ENCODE data around the gene SYTL3. TPM values are rescaled to one million over a fixed set of nuclear protein-coding genes. Genes with fewer than 3 reads are reported as not detected.
"Not testable (repeated sequence)": the region's sequence is repeated elsewhere in the genome, so short reads cannot be mapped to it uniquely, and the experiment has no call there.

SYTL3 gene
- polyA plus RNA-seq, 1 donor (not counting 4 experiments of a cell fraction or from before 2014, with no cell fraction given), result 1.4 TPM

DNA sequence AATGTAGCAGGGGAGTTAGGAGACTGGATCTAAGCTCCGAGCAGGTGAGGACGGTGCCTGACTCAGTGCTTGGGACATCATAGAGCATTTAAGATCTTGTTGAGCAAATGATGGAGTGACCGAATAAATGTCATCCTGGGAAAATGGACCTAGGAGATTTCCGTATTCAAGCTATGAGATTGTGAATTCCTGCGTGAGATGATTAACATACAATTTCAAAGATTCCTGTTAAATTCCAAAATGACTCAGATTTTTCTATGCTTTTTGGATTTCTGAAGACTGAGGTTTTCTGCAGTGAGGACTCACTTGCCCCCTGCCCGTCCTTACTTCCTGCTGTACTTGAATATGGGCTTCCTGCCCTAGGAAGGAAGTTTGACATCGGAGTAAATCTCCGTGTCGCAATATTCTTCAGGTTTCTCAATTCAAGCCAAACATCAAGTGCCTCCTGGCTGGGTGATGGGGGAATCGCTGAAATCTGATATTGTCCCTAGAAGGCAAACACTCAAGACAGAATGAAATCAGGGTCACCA lies 5.2 kb downstream of the SYTL3 start:
- H3K9ac ChIP-seq (ENCODE audit: control insufficient read depth, extremely low read depth, insufficient read depth, low read length), result no peak overlapping the region
- dilution Hi-C loops (cut with MboI; ENCODE audit: extremely low pct_ligation_motif_present, low sequenced_read_pairs), result no loop called here

DNA sequence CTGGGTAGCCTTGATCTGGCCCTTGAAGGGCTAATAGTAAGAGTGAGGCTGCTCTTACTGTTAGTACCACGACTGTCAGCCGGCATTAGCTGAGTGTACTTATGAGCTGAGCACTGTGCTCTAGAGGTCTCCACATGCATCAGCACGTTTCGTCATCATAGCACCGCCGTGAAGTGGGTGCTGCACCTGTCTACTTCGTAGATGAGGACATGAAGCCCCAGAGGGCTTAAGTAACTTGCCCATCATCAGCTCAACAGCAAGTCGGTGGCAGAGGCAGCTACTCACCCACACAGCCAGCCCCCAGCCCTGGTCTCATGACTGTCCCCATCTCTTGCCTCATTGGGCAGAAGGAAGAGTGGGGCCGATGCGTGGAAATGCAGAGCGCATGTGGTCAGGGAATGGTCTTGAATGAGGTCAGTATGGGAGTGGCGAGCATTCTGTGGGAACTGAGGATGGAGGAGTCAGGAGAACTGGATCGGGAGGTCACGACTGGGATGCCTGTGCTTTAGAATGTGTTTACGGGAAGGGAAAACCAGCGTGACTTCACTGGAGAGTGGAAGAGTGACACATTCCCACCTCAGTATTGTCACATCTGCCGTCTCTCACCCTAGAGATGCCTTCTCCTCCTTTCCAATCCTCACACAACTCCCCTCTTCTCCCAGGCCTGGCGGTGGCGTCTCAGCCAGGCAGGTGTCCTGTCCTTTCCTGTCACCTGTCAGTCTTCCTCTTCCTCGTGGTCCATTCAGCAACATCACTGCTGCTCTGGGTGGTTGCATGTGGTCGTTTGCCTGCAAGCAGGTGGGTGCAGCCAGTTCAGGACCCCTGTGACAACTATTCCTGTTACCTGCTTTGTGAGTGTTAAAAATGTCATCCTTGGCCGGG lies 6.0 kb downstream of the SYTL3 start:
- Histone ChIP-seq H3K79me2 (ENCODE audit: control insufficient read depth, insufficient read depth, low read length) (no peaks in the 10 kb centered on the region), H3K4me1 (ENCODE audit: control insufficient read depth, extremely low read depth, insufficient read depth, low read length) (peaks cover 3% of the 10 kb centered on the region), H4K20me1 (ENCODE audit: control insufficient read depth, extremely low read depth, insufficient read depth, low read length) (no peaks in the 10 kb centered on the region), H3K4me3 (ENCODE audit: control insufficient read depth in 2 of 3, extremely low read depth in 1 of 3, insufficient read depth in 2 of 3, low read depth in 1 of 3, low read length in 3 of 3) (no peak overlapping the region), H3K36me3 (ENCODE audit: control insufficient read depth in 2 of 2, extremely low read depth in 1 of 2, insufficient read depth in 2 of 2, low read length in 2 of 2) (no peaks in the 10 kb centered on the region), H3K9ac (ENCODE audit: control insufficient read depth, extremely low read depth, insufficient read depth, low read length) (no peak overlapping the region), H3K9me1 (ENCODE audit: control insufficient read depth, extremely low read depth, insufficient read depth, low read length) (no peaks in the 10 kb centered on the region), H3K9me3 (ENCODE audit: control insufficient read depth, low read depth, low read length) (no peaks in the 10 kb centered on the region), H3K27me3 (ENCODE audit: control insufficient read depth, extremely low read depth, insufficient read depth, low read length) (no peaks in the 10 kb centered on the region), H3K27ac (ENCODE audit: control insufficient read depth, insufficient read depth, low read length) (no peak overlapping the region), H3K4me2 (ENCODE audit: control insufficient read depth, extremely low read depth, insufficient read depth, low read depth, low read length) (no peak overlapping the region), H2AFZ (ENCODE audit: control insufficient read depth, low read length) (no peak overlapping the region)
- FAIRE-seq, result no peak
- dilution Hi-C loops (cut with MboI; ENCODE audit: extremely low pct_ligation_motif_present, low sequenced_read_pairs), result no loop called here
- no peak for DNase-seq (ENCODE audit: low read depth, low spot score)
- TF ChIP-seq EZH2 (IDR thresholded peaks at IDR 0.05; ENCODE audit: low read length), result no peak
- TF ChIP-seq, protein P1, sequence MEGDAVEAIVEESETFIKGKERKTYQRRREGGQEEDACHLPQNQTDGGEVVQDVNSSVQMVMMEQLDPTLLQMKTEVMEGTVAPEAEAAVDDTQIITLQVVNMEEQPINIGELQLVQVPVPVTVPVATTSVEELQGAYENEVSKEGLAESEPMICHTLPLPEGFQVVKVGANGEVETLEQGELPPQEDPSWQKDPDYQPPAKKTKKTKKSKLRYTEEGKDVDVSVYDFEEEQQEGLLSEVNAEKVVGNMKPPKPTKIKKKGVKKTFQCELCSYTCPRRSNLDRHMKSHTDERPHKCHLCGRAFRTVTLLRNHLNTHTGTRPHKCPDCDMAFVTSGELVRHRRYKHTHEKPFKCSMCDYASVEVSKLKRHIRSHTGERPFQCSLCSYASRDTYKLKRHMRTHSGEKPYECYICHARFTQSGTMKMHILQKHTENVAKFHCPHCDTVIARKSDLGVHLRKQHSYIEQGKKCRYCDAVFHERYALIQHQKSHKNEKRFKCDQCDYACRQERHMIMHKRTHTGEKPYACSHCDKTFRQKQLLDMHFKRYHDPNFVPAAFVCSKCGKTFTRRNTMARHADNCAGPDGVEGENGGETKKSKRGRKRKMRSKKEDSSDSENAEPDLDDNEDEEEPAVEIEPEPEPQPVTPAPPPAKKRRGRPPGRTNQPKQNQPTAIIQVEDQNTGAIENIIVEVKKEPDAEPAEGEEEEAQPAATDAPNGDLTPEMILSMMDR (optimal IDR thresholded peaks at IDR 0.05 in 1 of 3, IDR thresholded peaks at IDR 0.05 in 1 of 3, conservative IDR thresholded peaks at IDR 0.05 in 1 of 3; ENCODE audit: extremely low read depth in 1 of 3, insufficient read depth in 2 of 3, low read length in 3 of 3), result no peak

More for the DNA sequence above, 5.2 kb downstream of the SYTL3 start:
- H3K27me3 ChIP-seq (ENCODE audit: control insufficient read depth, extremely low read depth, insufficient read depth, low read length), result no peaks in the 10 kb centered on the region
- no peak overlapping the region for H2AFZ ChIP-seq (ENCODE audit: control insufficient read depth, low read length)
- DNase-seq (ENCODE audit: low read depth, low spot score), result no peak
- FAIRE-seq, result no peak
- H3K9me1 ChIP-seq (ENCODE audit: control insufficient read depth, extremely low read depth, insufficient read depth, low read length), result no peaks in the 10 kb centered on the region
- no peaks in the 10 kb centered on the region for H3K79me2 ChIP-seq (ENCODE audit: control insufficient read depth, insufficient read depth, low read length)
- H3K4me2 ChIP-seq (ENCODE audit: control insufficient read depth, extremely low read depth, insufficient read depth, low read depth, low read length), result no peak overlapping the region
- no peak overlapping the region for H3K4me3 ChIP-seq (ENCODE audit: control insufficient read depth in 2 of 3, extremely low read depth in 1 of 3, insufficient read depth in 2 of 3, low read depth in 1 of 3, low read length in 3 of 3)
- H3K4me1 ChIP-seq (ENCODE audit: control insufficient read depth, extremely low read depth, insufficient read depth, low read length), result no peaks in the 10 kb centered on the region
- H4K20me1 ChIP-seq (ENCODE audit: control insufficient read depth, extremely low read depth, insufficient read depth, low read length), result no peaks in the 10 kb centered on the region
- H3K27ac ChIP-seq (ENCODE audit: control insufficient read depth, insufficient read depth, low read length), result no peak overlapping the region
- no peaks in the 10 kb centered on the region for H3K36me3 ChIP-seq (ENCODE audit: control insufficient read depth in 2 of 2, extremely low read depth in 1 of 2, insufficient read depth in 2 of 2, low read length in 2 of 2)
- TF ChIP-seq EZH2 (IDR thresholded peaks at IDR 0.05; ENCODE audit: low read length), result no peak
- TF ChIP-seq, protein P1 (optimal IDR thresholded peaks at IDR 0.05 in 1 of 3, IDR thresholded peaks at IDR 0.05 in 1 of 3, conservative IDR thresholded peaks at IDR 0.05 in 1 of 3; ENCODE audit: extremely low read depth in 1 of 3, insufficient read depth in 2 of 3, low read length in 3 of 3), result no peak
- H3K9me3 ChIP-seq (ENCODE audit: control insufficient read depth, low read depth, low read length), result no peaks in the 10 kb centered on the region

DNA sequence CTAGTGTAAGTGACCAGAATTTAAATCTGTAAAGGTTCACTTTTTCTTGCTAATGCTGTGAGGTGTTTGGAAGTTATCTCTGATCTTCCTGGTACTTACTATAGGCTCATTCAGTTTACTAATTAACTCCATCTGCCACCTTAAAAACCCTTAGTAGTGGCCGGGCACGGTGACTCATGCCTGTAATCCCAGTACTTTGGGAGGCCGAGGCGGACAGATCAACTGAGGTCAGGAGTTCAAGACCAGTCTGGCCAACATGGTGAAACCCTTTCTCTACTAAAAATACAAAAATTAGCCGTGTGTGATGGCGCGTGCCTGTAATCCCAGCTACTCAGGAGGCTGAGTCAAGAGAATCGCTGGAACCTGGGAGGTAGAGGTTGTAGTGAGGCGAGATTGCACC lies 7.1 kb downstream of the SYTL3 start:
- dilution Hi-C loops (cut with MboI; ENCODE audit: extremely low pct_ligation_motif_present, low sequenced_read_pairs); DNase-seq (ENCODE audit: low read depth, low spot score); H3K9me1 ChIP-seq (ENCODE audit: control insufficient read depth, extremely low read depth, insufficient read depth, low read length); H3K9ac ChIP-seq (ENCODE audit: control insufficient read depth, extremely low read depth, insufficient read depth, low read length); H3K4me3 ChIP-seq (ENCODE audit: control insufficient read depth in 2 of 3, extremely low read depth in 1 of 3, insufficient read depth in 2 of 3, low read depth in 1 of 3, low read length in 3 of 3); H2AFZ ChIP-seq (ENCODE audit: control insufficient read depth, low read length); FAIRE-seq; H3K27ac ChIP-seq (ENCODE audit: control insufficient read depth, insufficient read depth, low read length); H3K36me3 ChIP-seq (ENCODE audit: control insufficient read depth in 2 of 2, extremely low read depth in 1 of 2, insufficient read depth in 2 of 2, low read length in 2 of 2); H3K9me3 ChIP-seq (ENCODE audit: control insufficient read depth, low read depth, low read length); H3K79me2 ChIP-seq (ENCODE audit: control insufficient read depth, insufficient read depth, low read length); H3K4me1 ChIP-seq (ENCODE audit: control insufficient read depth, extremely low read depth, insufficient read depth, low read length); H4K20me1 ChIP-seq (ENCODE audit: control insufficient read depth, extremely low read depth, insufficient read depth, low read length); H3K4me2 ChIP-seq (ENCODE audit: control insufficient read depth, extremely low read depth, insufficient read depth, low read depth, low read length); H3K27me3 ChIP-seq (ENCODE audit: control insufficient read depth, extremely low read depth, insufficient read depth, low read length): not testable (repeated sequence)

All from keratinocyte (primary cell).